GM12878 (cell line): ENCODE data around the gene SLC44A4. TPM values are rescaled to one million over a fixed set of nuclear protein-coding genes. Genes with fewer than 3 reads are reported as not detected.
A peak's percentile ranks its signal among the peaks of the same experiment; 100 is the strongest.
"Not testable (repeated sequence)": the region's sequence is repeated elsewhere in the genome, so short reads cannot be mapped to it uniquely, and the experiment has no call there.

Experiments used
- ATAC-seq: fragments of 200-7000 bp; cut with Tn5 transposase; 3 replicates; pipeline ENCODE4 v1.9.1; 2020; ENCODE audit warnings: mild to moderate bottlenecking, moderate library complexity
- BruUV-seq: library from RNA; stranded (reverse); fragments of 400-500 nt; replicated peaks from 2 replicates; lab custom pipeline; 2021; lab: Mats Ljungman, UMichigan
- CTCF ChIA-PET: fragments of 300-600 bp; sonication (Branson Sonifier 250); formaldehyde crosslinking; extraction: SDS; loops from one replicate; lab custom pipeline; 2021; ENCODE audit warnings: inconsistent platforms; lab: Yijun Ruan, JAX
- POLR2A ChIA-PET: fragments of 350-600 bp; formaldehyde crosslinking; extraction: SDS; loops from one replicate; lab custom pipeline; 2021; ENCODE audit warnings: inconsistent platforms; lab: Charles Lee
- RAD21 ChIA-PET: fragments of 300-600 bp; sonication (Branson Sonifier 250); formaldehyde crosslinking; loops from one replicate; lab custom pipeline; 2023; ENCODE audit warnings: antibody characterized with exemption; ENCODE audit not compliant: unreplicated experiment; lab: Charles Lee
- SMC1A ChIA-PET: fragments of 300-600 bp; sonication (Branson Sonifier 250); formaldehyde crosslinking; loops from one replicate; lab custom pipeline; 2023; ENCODE audit not compliant: unreplicated experiment, uncharacterized antibody; lab: Charles Lee
- DNase-seq: peaks from one replicate; pipeline ENCODE4 v3.0.0-alpha.2; 2011; ENCODE audit warnings: low read depth, low spot score
- FAIRE-seq: peaks from 3 replicates; lab custom pipeline; 2011; peaks lifted over from hg19 to GRCh38; lab: Jason Lieb, UNC
- H2AFZ ChIP-seq: 2 replicates; pipeline ENCODE4 v1.6.0; 2011; ENCODE audit warnings: low read depth, low read length, control low read depth; ENCODE audit not compliant: control insufficient read depth
- H3K27ac ChIP-seq: 2 replicates; pipeline ENCODE4 v1.5.1; 2011; ENCODE audit warnings: control low read depth; ENCODE audit not compliant: control insufficient read depth, insufficient read depth
- H3K27me3 ChIP-seq, 2 experiments: replicated peaks in 1 of 2; 2 replicates each; pipeline versions ENCODE4 v1.6.0 to v1.6.1; 2011; ENCODE audit warnings: low read length in 1 of 2; ENCODE audit not compliant: control insufficient read depth in 2 of 2, insufficient read depth in 2 of 2
- H3K36me3 ChIP-seq, 2 experiments: 2 replicates each; pipeline ENCODE4 v1.5.1; 2011; ENCODE audit warnings: low read length in 1 of 2; ENCODE audit not compliant: control insufficient read depth in 2 of 2, insufficient read depth in 2 of 2
- H3K4me1 ChIP-seq: 2 replicates; pipeline ENCODE4 v1.6.1; 2011; ENCODE audit warnings: mild to moderate bottlenecking, low read length, moderate library complexity, mixed read lengths; ENCODE audit not compliant: control insufficient read depth, insufficient read depth
- H3K4me2 ChIP-seq: 2 replicates; pipeline ENCODE4 v1.6.0; 2011; ENCODE audit warnings: control low read depth; ENCODE audit not compliant: control insufficient read depth, insufficient read depth
- H3K4me3 ChIP-seq: fragments of 200-600 bp; sonication (generic); 2 replicates; pipeline ENCODE4 v1.5.1; 2016
- H3K79me2 ChIP-seq: 2 replicates; pipeline ENCODE4 v1.6.0; 2011; ENCODE audit warnings: low read length; ENCODE audit not compliant: control insufficient read depth, insufficient read depth
- H3K9ac ChIP-seq: 2 replicates; pipeline ENCODE4 v1.8.0; 2011; ENCODE audit warnings: low read length, control low read depth, mixed read lengths; ENCODE audit not compliant: control insufficient read depth, insufficient read depth
- H3K9me3 ChIP-seq: replicated peaks from 3 replicates; pipeline ENCODE4 v1.5.1; 2011; ENCODE audit warnings: mild to moderate bottlenecking, low read length; ENCODE audit not compliant: control insufficient read depth, insufficient read depth
- H4K20me1 ChIP-seq: 2 replicates; pipeline ENCODE4 v1.6.0; 2011; ENCODE audit not compliant: control insufficient read depth, insufficient read depth
- E4F1 ChIP-seq: fragments of 450-650 bp; IDR thresholded peaks from 2 replicates; pipeline ENCODE4 v1.6.1; 2018; ENCODE audit warnings: borderline replicate concordance, mild to moderate bottlenecking; ENCODE audit not compliant: partially characterized antibody
- HDGF ChIP-seq: fragments of 450-650 bp; IDR thresholded peaks from 2 replicates; pipeline ENCODE4 v1.6.1; 2016; ENCODE audit warnings: antibody characterized with exemption
- IKZF1 ChIP-seq: fragments of 450-650 bp; conservative IDR thresholded peaks from 2 replicates; pipeline ENCODE4 v1.6.1; 2017; ENCODE audit warnings: antibody characterized with exemption, mild to moderate bottlenecking
- MTA2 ChIP-seq: fragments of 450-650 bp; IDR thresholded peaks from 2 replicates; pipeline ENCODE4 v1.6.1; 2016; ENCODE audit warnings: low read depth, mild to moderate bottlenecking, moderate library complexity
- NKRF ChIP-seq: fragments of 450-650 bp; conservative IDR thresholded peaks from 2 replicates; pipeline ENCODE4 v1.6.1; 2017; ENCODE audit warnings: mild to moderate bottlenecking, moderate library complexity
- RAD51 ChIP-seq: fragments of 450-650 bp; IDR thresholded peaks from 2 replicates; pipeline ENCODE4 v1.6.1; 2016; ENCODE audit warnings: moderate library complexity, mild to moderate bottlenecking, inconsistent platforms
- RFX5 ChIP-seq: IDR thresholded peaks from 2 replicates; pipeline ENCODE4 v1.6.1; 2011; ENCODE audit warnings: low read depth, low read length, improper control_type of control experiment
- TCF7 ChIP-seq: IDR thresholded peaks from 2 replicates; pipeline ENCODE4 v1.6.1; 2014; ENCODE audit warnings: antibody characterized with exemption, borderline replicate concordance
- ZBED1 ChIP-seq: IDR thresholded peaks from 2 replicates; pipeline ENCODE4 v1.6.1; 2016; ENCODE audit warnings: borderline replicate concordance
- WGBS: methylation state at CpG from one replicate; pipeline ENCODE4 v1.1.6; 2016; ENCODE audit warnings: low lambda C conversion rate; ENCODE audit not compliant: insufficient replicate concordance, insufficient coverage; ENCODE audit errors: missing lambda C conversion rate; 5-methylcytosine and 5-hydroxymethylcytosine counted together
- in situ Hi-C: fragments of 300-500 bp; cut with MboI; formaldehyde crosslinking; loops from 9 replicates; pipeline ENCODE4 v1.14.3; 2018; ENCODE audit warnings: mixed read lengths
- intact Hi-C: fragments of 100-400 bp; cut with micrococcal nuclease; formaldehyde crosslinking; loops from one replicate; pipeline ENCODE4 v1.14.2; 2022; ENCODE audit not compliant: unreplicated experiment
- polyA plus RNA-seq, 11 experiments: library from polyadenylated mRNA; depleted of rRNA in 4 of 11; unstranded in 6 of 11; stranded (reverse) in 5 of 11; fragments of >200 nt; fragmentation: Nextera tagmentation in 4 of 11; fragmentation: Illumina TruSeq in 1 of 11; extraction: Ambion mirVana in 4 of 11; extraction: Trizol in 1 of 11; gene quantifications; 1 replicate in 1 of 11; 2 replicates in 10 of 11; pipeline versions ENCODE4 v1.2.1 to v1.2.3, GENCODE V29; 2011 to 2016; ENCODE audit warnings: inconsistent platforms in 2 of 11, missing spikeins in 2 of 11, low read depth in 1 of 11
- total RNA-seq, 4 experiments: library from RNA; depleted of rRNA in 3 of 4; stranded (reverse); fragments of >200 nt in 3 of 4; fragmentation: Illumina TruSeq in 1 of 4; extraction: Trizol in 1 of 4; gene quantifications; 2 replicates each; pipeline versions ENCODE4 v1.2.1 to v1.2.3, GENCODE V29; 2013 to 2021

Gene SLC44A4
- total and polyA plus RNA-seq, 10 of the 15 experiments (the other 5 are each of a cell fraction or from before 2014, with no cell fraction given) = 0.04 to 0.24 (median 0.15) TPM; not detected in 3

- 74% methylated on average over 8 of the region's 8 CpGs for WGBS
- no peak overlapping the region for H2AFZ ChIP-seq
- POLR2A ChIA-PET = interaction anchor here (0.9 to 1.0 kb wide), 2 partner anchors 26 to 34 kb away, joined by 3 to 4 read pairs; no protein-coding TSS in a partner anchor
- TF ChIP-seq NKRF (no peak), IKZF1 (no peak), RAD51 (no peak), TCF7 (no peak), RFX5 (no peak), ZBED1 (no peak), HDGF (no peak), E4F1 (no peak), MTA2 (no peak)
- no peak overlapping the region for H3K4me3 ChIP-seq
- H3K27ac ChIP-seq = no peak overlapping the region
- intact Hi-C loops (no loop called here), in situ Hi-C loops (no loop called here)
- H3K9ac ChIP-seq = no peak overlapping the region
- H3K9me3 ChIP-seq = no peaks in the 10 kb centered on the region
- RAD21 ChIA-PET = no interaction called here
- no peaks in the 10 kb centered on the region; the same call in 1 of the 2 replicates for H3K79me2 ChIP-seq
- no TSS peak for BruUV-seq
- FAIRE-seq = no peak
- no peak for DNase-seq
- H4K20me1 ChIP-seq = no peaks in the 10 kb centered on the region
- SMC1A ChIA-PET = interaction anchor here (0.5 to 2.9 kb wide), 4 partner anchors 33 to 95 kb away, joined by 3 to 24 read pairs (median 6); no protein-coding TSS in a partner anchor
- ATAC-seq = no peak
- H3K27me3 ChIP-seq = no peaks in the 10 kb centered on the region
- CTCF ChIA-PET = interaction anchor here (0.8 to 1.9 kb wide), 4 partner anchors 9 to 184 kb away, joined by 3 to 8 read pairs (median 4); partner anchors contain the start of gene LY6G5C
- no peak overlapping the region; the same call in 1 of the 2 replicates for H3K4me2 ChIP-seq
- H3K36me3 ChIP-seq = peaks cover 0 to under 1% of the 10 kb centered on the region in 2 experiments; a peak in 1 of 4 replicates
- peaks cover 11% of the 10 kb centered on the region for H3K4me1 ChIP-seq
Measured at GRCh38 chr6:31864818-31865204, 14.0 kb downstream of the SLC44A4 start.

- BruUV-seq, FAIRE-seq, H3K9me3 ChIP-seq, in situ Hi-C loops, H3K36me3 ChIP-seq, H3K27ac ChIP-seq, intact Hi-C loops, H4K20me1 ChIP-seq, H3K27me3 ChIP-seq, DNase-seq, H3K79me2 ChIP-seq, ATAC-seq: not testable (repeated sequence)
- H3K9ac ChIP-seq = peak overlapping the region; percentile 73; the same call in 1 of the 2 replicates
- peaks cover 11% of the 10 kb centered on the region for H3K4me1 ChIP-seq
- peak overlapping the region; percentile 98 for H2AFZ ChIP-seq
- peak overlapping the region; percentile 99; the same call in 1 of the 2 replicates for H3K4me2 ChIP-seq
- ChIA-PET SMC1A (interaction anchor here (0.5 to 2.9 kb wide), 9 partner anchors 27 to 935 kb away, joined by 3 to 24 read pairs (median 5); partner anchors contain the start of gene VARS1), POLR2A (interaction anchor here (0.6 to 2.5 kb wide), 13 partner anchors 12 to 347 kb away, joined by 3 to 22 read pairs (median 3); partner anchors contain the start of genes ABHD16A, EHMT2, HSPA1B and MSH5), RAD21 (interaction anchor here (0.6 to 0.7 kb wide), 2 partner anchors 27 to 108 kb away, joined by 3 read pairs; partner anchors contain the start of gene DXO), CTCF (interaction anchor here (0.6 to 2.3 kb wide), 8 partner anchors 10 to 266 kb away, joined by 3 to 17 read pairs (median 6); partner anchors contain the start of gene LY6G5C)
- peak overlapping the region; percentile 94 for H3K4me3 ChIP-seq
- WGBS = 3% methylated on average over 16 of the region's 16 CpGs
Measured at GRCh38 chr6:31864123-31864562, 14.7 kb downstream of the SLC44A4 start.
